K562 (cell line): Measurements from ENCODE around the gene OR6K6.

ENCODE experiments used
- BMI1 ChIP-seq: fragments of 150-350 bp; IDR thresholded peaks from 2 replicates; pipeline ENCODE4 v1.6.1; 2014; ENCODE audit warnings: low read length
- COPS2 ChIP-seq: fragments of 450-650 bp; conservative IDR thresholded peaks from 2 replicates; pipeline ENCODE4 v1.6.1; 2016; ENCODE audit warnings: mild to moderate bottlenecking, moderate library complexity
- CTCF ChIP-seq, 3 experiments: IDR thresholded peaks in 2 of 3; conservative IDR thresholded peaks in 1 of 3; 2 replicates each; pipeline ENCODE4 v1.5.1; 2011 to 2012; ENCODE audit warnings: low read length in 3 of 3, mild to moderate bottlenecking in 3 of 3, control low read depth in 2 of 3, improper control_type of control experiment in 1 of 3, inconsistent platforms in 1 of 3, low read depth in 1 of 3, mixed read lengths in 1 of 3, moderate library complexity in 1 of 3; ENCODE audit not compliant: insufficient read depth in 2 of 3
- FOSL1 ChIP-seq: fragments of 200-800 bp; sonication (Bioruptor generic); conservative IDR thresholded peaks from 2 replicates; pipeline ENCODE4 v1.6.1; 2016; ENCODE audit warnings: missing genetic modification characterization, missing compliant biosample characterization
- HSF4 ChIP-seq: fragments of 250-450 bp; sonication (Bioruptor Pico); IDR thresholded peaks from 2 replicates; pipeline ENCODE4 v2.1.2; 2022; ENCODE audit warnings: mild to moderate bottlenecking, moderate library complexity, borderline replicate concordance
- KDM1A ChIP-seq, 2 experiments: fragments of 450-650 bp; IDR thresholded peaks; 2 replicates each; pipeline ENCODE4 v1.6.1; 2016; ENCODE audit warnings: mild to moderate bottlenecking in 2 of 2
- NELFE ChIP-seq: IDR thresholded peaks from 2 replicates; pipeline ENCODE4 v1.6.1; 2011; ENCODE audit warnings: mild to moderate bottlenecking; ENCODE audit not compliant: insufficient read depth, insufficient read length
- NR3C1 ChIP-seq: sonication (generic); formaldehyde crosslinking; IDR thresholded peaks from 2 replicates; pipeline ENCODE4 v1.8.1; 2022; ENCODE audit warnings: missing genetic modification reagents
- ZNF274 ChIP-seq: IDR thresholded peaks from 2 replicates; pipeline ENCODE4 v1.6.1; 2011; ENCODE audit warnings: low read depth, mild to moderate bottlenecking, low read length, moderate library complexity, borderline replicate concordance
- ZNF384 ChIP-seq: IDR thresholded peaks from 2 replicates; pipeline ENCODE4 v1.6.1; 2012; ENCODE audit warnings: low read depth, low read length, improper control_type of control experiment
- TF ChIP-seq, protein P1 (sequence below): fragments of 150-350 bp; IDR thresholded peaks from 2 replicates; pipeline ENCODE4 v1.6.1; 2014; ENCODE audit warnings: low read depth, mild to moderate bottlenecking, low read length, borderline replicate concordance
- TF ChIP-seq, protein P2 (sequence below), 2 experiments: fragments of 450-650 bp in 1 of 2; sonication (generic) in 1 of 2; formaldehyde crosslinking in 1 of 2; IDR thresholded peaks in 1 of 2; conservative IDR thresholded peaks in 1 of 2; 2 replicates each; pipeline versions ENCODE4 v1.6.1 to v1.8.1; 2016 to 2023; ENCODE audit warnings: mild to moderate bottlenecking in 2 of 2, moderate library complexity in 2 of 2, inconsistent platforms in 1 of 2, missing genetic modification reagents in 1 of 2

DNA sequence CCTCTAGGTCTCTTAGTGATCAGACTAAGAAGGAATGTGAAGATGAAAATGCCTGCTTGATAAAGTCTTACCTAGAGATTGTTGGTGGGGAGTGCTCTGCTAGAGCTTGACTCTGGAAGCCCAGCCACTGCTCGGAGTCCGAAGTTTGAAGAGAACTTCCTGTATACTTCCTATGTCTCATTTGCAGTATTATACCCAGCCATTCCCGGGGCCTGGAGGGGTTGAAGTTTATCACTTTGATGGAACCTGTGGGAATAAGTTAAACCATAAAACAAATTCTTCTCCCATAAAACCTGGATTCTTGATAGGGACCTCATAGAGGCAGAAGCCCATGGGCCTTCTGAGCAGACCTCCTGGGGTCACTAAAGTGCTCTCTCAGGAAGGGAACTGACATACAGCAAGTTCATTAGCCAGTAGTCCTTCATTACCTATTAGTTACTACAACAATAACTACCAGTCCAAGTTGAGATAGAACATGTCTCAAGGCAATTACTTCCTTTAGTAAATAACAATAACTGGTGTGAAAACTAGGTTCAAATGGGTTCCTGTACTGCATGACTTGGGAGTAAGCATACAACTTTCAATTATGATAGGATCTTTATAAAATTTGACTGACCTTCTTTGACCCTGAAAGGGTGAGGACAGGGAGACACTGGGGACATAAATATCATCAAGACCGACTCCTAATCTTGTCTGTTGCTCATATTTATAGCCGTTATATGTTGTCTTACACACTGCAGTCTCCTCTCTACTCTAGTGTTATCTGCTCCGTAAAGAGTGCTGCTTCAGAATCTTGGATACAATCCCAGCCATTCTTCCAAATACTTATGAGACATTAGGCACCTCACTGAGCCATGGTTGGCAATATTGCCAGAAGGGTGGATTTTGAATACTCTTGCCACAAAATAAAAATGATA is 17.7 kb downstream of the OR6K6 start, which contains the start of gene OR6N1:
- TF ChIP-seq FOSL1 (tag) (no peak), BMI1 (no peak), COPS2 (no peak), NELFE (no peak), ZNF384 (no peak), KDM1A (IDR thresholded peaks at IDR 0.05) (no peak), HSF4 (CRISPR knock-in tag) (no peak), NR3C1 (CRISPR knock-in tag) (no peak), CTCF (IDR thresholded peaks at IDR 0.05 in 2 of 3, conservative IDR thresholded peaks at IDR 0.05 in 1 of 3; ENCODE audit: insufficient read depth in 2 of 3, low read depth in 1 of 3, low read length in 3 of 3) (no peak), ZNF274 (no peak)
- TF ChIP-seq, protein P1, sequence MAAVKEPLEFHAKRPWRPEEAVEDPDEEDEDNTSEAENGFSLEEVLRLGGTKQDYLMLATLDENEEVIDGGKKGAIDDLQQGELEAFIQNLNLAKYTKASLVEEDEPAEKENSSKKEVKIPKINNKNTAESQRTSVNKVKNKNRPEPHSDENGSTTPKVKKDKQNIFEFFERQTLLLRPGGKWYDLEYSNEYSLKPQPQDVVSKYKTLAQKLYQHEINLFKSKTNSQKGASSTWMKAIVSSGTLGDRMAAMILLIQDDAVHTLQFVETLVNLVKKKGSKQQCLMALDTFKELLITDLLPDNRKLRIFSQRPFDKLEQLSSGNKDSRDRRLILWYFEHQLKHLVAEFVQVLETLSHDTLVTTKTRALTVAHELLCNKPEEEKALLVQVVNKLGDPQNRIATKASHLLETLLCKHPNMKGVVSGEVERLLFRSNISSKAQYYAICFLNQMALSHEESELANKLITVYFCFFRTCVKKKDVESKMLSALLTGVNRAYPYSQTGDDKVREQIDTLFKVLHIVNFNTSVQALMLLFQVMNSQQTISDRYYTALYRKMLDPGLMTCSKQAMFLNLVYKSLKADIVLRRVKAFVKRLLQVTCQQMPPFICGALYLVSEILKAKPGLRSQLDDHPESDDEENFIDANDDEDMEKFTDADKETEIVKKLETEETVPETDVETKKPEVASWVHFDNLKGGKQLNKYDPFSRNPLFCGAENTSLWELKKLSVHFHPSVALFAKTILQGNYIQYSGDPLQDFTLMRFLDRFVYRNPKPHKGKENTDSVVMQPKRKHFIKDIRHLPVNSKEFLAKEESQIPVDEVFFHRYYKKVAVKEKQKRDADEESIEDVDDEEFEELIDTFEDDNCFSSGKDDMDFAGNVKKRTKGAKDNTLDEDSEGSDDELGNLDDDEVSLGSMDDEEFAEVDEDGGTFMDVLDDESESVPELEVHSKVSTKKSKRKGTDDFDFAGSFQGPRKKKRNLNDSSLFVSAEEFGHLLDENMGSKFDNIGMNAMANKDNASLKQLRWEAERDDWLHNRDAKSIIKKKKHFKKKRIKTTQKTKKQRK, result no peak
- TF ChIP-seq, protein P2, sequence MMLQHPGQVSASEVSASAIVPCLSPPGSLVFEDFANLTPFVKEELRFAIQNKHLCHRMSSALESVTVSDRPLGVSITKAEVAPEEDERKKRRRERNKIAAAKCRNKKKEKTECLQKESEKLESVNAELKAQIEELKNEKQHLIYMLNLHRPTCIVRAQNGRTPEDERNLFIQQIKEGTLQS (IDR thresholded peaks at IDR 0.05), result no peak
- TF ChIP-seq, protein P2 (CRISPR knock-in tag; conservative IDR thresholded peaks at IDR 0.05), result no peak
